ENCODE results near the gene FAM241B.

Gene FAM241B

GRCh38 chr10:69649786-69650550 is 19.9 kb downstream of the FAM241B start:
- no peak for DNase-seq (ENCODE audit: low spot score)

DNA sequence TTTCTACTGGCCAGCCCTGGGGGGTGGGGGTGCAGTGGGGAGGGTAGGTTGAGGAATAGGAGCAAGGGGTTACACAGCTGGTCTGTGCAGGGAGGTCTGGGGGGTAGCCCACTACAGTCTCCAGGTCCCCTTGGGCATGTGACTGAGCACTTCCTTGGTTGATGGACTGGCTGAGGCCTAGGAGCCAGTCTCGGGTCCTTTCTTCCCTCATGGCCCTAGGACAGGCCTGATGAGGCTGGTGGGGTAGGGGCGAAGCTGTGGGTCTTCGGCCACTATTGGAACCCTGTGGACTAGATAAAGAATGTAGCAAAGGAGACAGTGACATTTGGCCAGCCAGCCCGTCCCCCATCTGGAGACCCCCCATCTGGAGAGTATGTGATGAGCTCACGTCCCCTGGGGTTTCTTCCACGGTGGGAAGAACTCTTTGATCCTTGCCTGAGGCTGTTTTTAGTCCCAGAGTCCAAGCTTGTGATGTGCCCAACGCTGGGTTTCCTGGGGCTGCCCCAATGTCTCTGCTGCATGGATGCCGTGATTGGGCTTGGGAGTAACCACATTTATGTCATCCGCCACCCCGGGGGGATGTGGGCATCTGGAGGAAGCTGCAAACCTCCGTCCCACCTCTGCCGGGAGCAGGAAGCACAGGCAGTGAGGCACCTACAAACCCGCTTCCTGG is 20.7 kb downstream of the FAM241B start:
- no peak for DNase-seq (ENCODE audit: low spot score)

DNA sequence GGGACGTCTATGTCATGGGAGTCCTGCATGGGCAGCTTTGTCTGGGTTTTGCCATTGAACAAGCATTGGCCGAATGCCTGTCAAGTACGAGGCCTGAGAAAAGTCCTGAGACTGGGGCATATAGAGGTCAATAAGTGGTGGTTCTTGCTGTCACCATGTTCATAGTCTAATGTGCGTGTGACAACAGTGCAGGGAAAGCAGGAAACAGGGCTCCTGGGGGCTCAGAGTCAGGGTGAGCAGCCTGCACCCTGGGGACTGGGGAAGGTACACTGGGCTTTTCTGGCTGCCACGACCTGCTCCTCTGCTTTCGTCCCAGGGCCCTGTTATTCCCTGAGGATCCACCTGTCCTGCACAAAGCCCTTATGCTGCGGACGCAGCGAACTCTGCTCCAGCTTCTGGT is 21.3 kb downstream of the FAM241B start:
- no peak for DNase-seq (ENCODE audit: low spot score)

DNA sequence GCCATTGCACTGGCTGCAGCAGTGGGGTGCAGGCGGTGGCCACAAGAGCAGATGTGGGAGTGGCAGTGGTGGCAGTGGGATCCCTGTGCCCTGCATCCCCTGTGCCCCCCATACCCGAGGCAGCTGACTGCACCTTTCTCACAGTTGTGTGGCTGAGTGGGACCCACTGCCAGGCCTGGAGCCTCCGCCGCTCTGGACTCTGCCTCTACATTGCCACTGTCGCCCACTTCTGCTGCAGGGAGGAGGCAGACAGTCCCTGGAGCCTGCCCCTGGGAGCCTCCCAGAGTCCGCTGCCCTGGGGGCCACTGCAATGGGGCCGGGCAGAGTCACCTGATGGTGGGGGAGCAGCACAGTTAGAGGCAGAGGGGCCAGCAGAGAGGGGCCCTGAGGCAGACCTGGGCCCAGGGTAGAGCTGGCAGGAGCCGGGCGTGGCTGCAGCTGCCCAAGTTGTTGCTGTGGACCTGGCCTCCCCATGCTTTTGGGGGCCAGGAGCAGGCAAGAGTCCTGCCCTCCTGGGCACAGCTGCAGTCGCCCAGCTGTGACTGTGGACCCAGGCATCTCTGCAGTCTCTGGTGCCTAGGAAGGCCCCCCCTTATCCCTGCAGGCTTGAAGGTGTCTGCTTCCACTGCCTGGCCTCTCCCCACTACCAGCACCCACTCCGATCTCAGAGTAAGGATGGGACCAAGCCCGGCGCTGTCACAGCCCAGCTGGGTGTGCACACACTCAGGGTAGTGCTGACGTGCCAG is 22.2 kb downstream of the FAM241B start:
- DNase-seq (ENCODE audit: low spot score), result no peak

GRCh38 chr10:69652857-69653199 is 22.8 kb downstream of the FAM241B start:
- DNase-seq (ENCODE audit: low spot score), result no peak

- DNase-seq (ENCODE audit: low spot score), result no peak
Observed at GRCh38 chr10:69653561-69653960, 23.5 kb downstream of the FAM241B start.

- DNase-seq (ENCODE audit: low spot score), result no peak
Observed at GRCh38 chr10:69655124-69655867, 25.2 kb downstream of the FAM241B start.

DNA sequence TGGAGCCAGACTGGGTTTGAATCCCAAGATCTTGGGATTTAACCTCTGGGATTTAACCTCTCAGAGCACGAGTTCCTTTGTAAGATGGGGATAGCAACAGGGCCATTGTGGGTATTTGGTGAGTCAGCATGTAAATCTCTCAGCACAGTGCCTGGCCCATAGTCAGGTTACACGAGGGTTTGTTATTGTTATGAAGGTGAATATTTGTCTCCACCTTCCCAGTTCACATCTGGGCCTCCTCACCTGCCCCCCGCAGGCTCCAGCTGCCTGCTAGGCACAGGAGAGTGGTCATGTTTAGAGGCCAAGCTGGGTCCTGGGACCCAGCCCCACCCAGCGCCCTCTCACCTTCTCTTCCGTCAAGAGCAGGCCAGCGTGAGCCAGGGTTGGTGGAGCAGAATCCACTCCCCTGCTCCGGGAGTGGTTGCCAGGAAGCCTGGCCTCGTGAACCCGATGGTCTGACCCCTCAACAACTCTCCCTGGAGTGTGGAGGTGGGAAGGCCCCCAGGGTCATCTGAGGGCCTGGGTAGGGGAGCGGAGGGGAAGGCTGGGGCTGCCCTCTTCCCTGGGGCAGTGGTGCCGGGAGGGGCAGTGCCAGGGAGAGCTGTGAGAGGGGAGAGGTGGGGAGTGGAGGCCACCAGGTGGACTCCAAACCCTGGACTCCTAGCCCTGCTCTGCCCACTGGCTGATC is 26.0 kb downstream of the FAM241B start:
- DNase-seq (ENCODE audit: low spot score), result no peak

GRCh38 chr10:69656742-69657269 is 26.8 kb downstream of the FAM241B start:
- DNase-seq (ENCODE audit: low spot score), result no peak

DNA sequence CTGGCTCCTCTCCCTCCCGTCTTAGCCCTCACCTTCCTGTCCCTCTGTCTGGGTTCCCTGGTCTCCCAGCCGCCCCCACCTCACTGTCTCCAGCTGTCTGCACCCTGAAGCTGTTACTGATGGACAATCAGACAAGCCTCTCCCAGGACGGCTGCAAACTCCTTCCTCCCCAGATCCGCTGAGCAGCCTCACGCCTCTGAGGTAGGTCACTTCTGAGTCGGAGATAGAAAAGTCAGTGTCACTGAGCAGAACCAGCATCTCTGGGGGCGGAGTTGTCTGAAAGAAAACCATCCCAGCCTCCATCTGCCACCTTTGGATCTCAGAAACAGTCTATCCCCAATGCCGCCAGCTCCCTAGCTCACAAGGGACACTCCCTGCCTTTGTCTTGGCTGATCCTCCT is 27.4 kb downstream of the FAM241B start:
- no peak for DNase-seq (ENCODE audit: low spot score)

- DNase-seq (ENCODE audit: low spot score), result no peak
Observed at GRCh38 chr10:69657866-69658265, 27.8 kb downstream of the FAM241B start.

GRCh38 chr10:69659241-69660038 is 29.4 kb downstream of the FAM241B start:
- DNase-seq (ENCODE audit: low spot score), result no peak

- no peak for DNase-seq (ENCODE audit: low spot score)
Observed at GRCh38 chr10:69660296-69660695, 30.2 kb downstream of the FAM241B start.

GRCh38 chr10:69661414-69662172 is 31.5 kb downstream of the FAM241B start:
- DNase-seq (ENCODE audit: low spot score), result no peak

DNA sequence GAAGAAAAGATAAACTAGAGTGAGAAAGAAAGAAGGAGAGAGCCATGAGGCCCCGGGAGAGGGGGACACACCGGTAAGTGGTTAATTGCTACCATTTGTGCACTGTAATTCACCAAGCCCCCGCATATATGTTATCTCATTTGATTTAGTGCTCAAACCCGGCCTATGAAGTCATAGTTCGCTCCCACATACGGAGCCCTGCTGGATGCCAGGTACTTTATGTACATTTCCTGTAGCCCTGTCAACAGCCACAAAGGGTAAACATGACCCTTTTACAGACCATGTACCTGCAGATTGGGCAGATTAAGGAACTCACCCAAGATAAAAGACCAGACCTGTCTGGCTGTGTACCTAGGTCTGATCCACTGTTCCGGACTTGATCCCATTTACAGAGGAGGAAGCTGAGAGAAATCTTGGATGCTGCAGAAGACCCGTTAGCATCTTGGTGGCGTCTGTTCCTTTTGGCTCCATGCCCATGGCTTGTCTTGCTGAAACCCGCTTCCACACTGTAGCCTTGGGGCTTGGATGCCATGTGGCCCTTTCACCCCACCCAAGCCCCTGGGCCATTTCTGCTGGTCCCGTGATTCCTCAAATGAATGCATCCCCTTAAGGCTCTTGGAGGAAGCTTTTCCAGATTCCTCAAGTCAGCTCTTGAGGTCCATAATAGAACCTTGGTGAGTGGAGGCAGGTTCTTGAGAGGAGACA is 32.3 kb downstream of the FAM241B start:
- no peak for DNase-seq (ENCODE audit: low spot score)

GRCh38 chr10:69662901-69663300 is 32.9 kb downstream of the FAM241B start:
- DNase-seq (ENCODE audit: low spot score), result no peak

GRCh38 chr10:69663369-69663947 is 33.4 kb downstream of the FAM241B start:
- DNase-seq (ENCODE audit: low spot score), result peak; percentile 40

DNA sequence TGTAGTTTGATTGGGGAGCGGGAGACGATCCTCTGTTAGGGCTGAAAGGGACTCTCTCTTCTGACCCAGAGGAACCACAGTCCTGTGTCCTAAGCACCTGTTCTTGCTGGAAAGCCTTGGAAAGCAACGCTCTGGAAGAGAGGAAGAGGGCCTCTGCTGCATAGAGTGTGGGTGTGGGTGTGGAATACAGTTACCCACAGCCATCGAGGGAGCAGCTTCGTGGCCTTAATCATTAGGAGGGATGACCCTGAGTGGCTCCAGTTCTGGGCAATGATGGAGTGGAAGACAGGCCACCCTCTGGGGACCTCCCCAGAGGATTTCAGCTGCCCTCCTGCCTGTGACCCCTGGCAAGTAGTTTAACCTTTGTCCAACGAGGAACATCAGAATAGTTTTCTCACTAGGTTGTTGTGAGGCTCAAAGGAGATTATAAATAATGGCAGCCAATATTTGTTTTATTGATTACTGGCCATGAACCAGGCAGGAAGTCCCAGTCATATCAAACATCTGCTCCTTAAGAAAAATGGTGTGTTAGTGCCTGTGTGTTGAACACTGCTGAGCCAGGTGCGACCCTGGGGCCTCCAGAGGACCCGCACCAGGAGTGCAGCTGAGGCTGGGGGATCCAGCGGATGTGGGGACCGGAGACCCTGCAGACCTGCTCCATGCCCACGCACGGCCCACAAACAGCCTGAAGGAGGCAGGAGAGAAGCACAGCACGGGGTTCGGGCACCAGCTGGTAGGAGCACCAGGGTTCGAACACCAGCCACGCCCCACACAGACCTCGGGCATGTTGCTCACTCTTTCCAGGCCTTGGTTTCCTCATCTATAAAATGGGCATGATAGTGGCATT is 35.6 kb downstream of the FAM241B start:
- DNase-seq (ENCODE audit: low spot score), result no peak

Data from HuH-7 (cell line).